Measurements from ENCODE around the gene SUGP1. TPM values are rescaled to one million over a fixed set of nuclear protein-coding genes. Genes with fewer than 3 reads are reported as not detected.

SUGP1 gene
- total RNA-seq, 6 experiments from 2014 or later = 37.7 to 47.0 (median 44.4) TPM

DNA sequence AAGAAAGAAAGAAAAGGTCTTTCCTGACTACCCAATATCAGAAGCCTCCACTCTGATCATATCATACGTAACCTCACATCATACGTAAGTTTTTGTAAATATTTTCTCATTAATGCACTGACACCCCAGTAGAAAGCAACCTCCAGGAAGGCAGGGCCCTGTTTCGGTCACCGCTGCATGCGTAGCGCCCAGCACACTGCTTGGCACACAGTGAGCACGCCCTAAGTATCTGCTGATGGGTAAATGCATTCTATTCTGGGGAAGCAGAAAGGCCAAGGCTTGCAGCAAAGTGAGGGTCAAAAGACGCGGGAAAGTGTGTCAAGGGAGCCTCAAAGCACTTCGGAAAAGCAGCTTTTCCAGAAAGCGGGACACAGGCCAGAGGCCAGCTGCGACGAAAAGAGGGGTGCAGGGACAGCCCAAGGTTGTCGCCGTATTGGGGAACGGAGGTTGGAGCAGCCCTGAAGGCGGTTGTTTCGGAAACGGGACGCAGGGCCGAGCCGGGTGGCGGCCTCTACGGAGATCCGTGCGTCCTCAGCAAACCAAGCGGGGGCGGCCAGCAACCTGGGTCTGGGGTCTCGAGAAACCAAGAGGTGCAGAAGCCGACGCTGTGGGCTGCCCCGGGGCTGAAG is 463 bp downstream of the SUGP1 start:
- H3K36me3 Mint-ChIP-seq (ENCODE audit: low read depth) = peaks cover 22% of the 10 kb centered on the region
- no peaks in the 10 kb centered on the region; the same call in none of the 2 replicates for H3K27me3 Mint-ChIP-seq (ENCODE audit: insufficient read depth)
- H3K4me1 Mint-ChIP-seq (ENCODE audit: low read depth) = peaks cover 38% of the 10 kb centered on the region
- H3K4me3 Mint-ChIP-seq = peak overlapping the region; percentile 98
- peak overlapping the region; percentile 100 for H3K27ac Mint-ChIP-seq
- H3K9me3 Mint-ChIP-seq = no peaks in the 10 kb centered on the region
- no peak for TF ChIP-seq CTCF (IDR thresholded peaks at IDR 0.05)
- no peak for DNase-seq

DNA sequence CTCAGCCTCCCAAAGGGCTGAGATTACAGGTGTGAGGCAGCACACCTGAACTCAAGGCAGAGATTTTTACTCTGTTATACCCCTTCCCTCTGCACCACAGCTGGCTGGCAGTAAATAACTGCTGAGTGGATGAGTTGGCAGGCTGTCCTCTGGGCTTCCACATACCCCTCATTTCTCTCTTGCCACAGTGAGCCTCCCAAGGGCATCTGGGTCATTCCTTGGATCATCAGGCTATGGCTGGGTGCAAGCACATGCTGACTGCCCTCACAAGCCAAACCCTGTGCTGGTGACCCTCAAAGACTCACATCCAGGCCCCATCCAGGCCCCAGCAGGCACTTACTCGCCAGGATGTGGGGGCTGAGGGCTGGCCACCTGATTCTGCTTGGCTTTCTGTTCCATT is 4.2 kb downstream of the SUGP1 start:
- TF ChIP-seq CTCF (IDR thresholded peaks at IDR 0.05) = no peak
- Mint-ChIP-seq H3K9me3 (no peaks in the 10 kb centered on the region), H3K27me3 (ENCODE audit: insufficient read depth) (peaks cover 2% of the 10 kb centered on the region; the same call in 1 of the 2 replicates), H3K36me3 (ENCODE audit: low read depth) (peaks cover 10% of the 10 kb centered on the region), H3K4me3 (no peak overlapping the region), H3K27ac (no peak overlapping the region), H3K4me1 (ENCODE audit: low read depth) (peaks cover 18% of the 10 kb centered on the region; the same call in 1 of the 2 replicates)
- DNase-seq = no peak

- Mint-ChIP-seq H3K4me1 (ENCODE audit: low read depth) (peaks cover 18% of the 10 kb centered on the region; the same call in 1 of the 2 replicates), H3K4me3 (no peak overlapping the region), H3K27ac (no peak overlapping the region), H3K36me3 (ENCODE audit: low read depth) (peaks cover 10% of the 10 kb centered on the region), H3K9me3 (no peaks in the 10 kb centered on the region), H3K27me3 (ENCODE audit: insufficient read depth) (peaks cover 4% of the 10 kb centered on the region)
- no peak for DNase-seq
- TF ChIP-seq CTCF (IDR thresholded peaks at IDR 0.05) = no peak
These were observed 4.9 kb downstream of the SUGP1 start for GRCh38 chr19:19315444-19315843.

DNA sequence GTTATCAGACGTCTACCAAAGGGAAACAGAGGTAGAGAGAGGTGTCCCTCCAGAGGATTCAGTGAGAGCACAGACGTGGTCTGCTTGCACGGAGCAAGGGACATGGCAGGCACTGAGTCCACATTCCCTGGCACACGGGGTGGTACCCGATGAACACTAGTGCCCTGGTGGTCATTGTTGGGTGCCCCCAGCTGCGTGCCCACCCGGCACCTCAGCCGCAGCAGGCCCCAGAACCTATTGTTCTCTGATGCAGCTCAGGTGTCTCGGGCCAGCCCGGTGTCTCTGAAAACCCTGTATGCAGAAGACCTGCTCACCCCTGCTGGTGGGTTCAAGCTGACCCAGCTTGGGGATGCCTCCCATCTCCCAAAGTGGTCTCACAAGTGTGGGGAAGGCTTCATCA is 11.9 kb downstream of the SUGP1 start:
- no peaks in the 10 kb centered on the region for H3K9me3 Mint-ChIP-seq
- H3K27ac Mint-ChIP-seq = no peak overlapping the region
- no peak for DNase-seq
- no peaks in the 10 kb centered on the region for H3K4me1 Mint-ChIP-seq (ENCODE audit: low read depth)
- peaks cover 9% of the 10 kb centered on the region; the same call in 1 of the 2 replicates for H3K36me3 Mint-ChIP-seq (ENCODE audit: low read depth)
- no peak for TF ChIP-seq CTCF (IDR thresholded peaks at IDR 0.05)
- H3K4me3 Mint-ChIP-seq = no peak overlapping the region
- peaks cover 4% of the 10 kb centered on the region for H3K27me3 Mint-ChIP-seq (ENCODE audit: insufficient read depth)

GRCh38 chr19:19306191-19306590 is 14.1 kb downstream of the SUGP1 start:
- Mint-ChIP-seq H3K4me3 (no peak overlapping the region), H3K27ac (no peak overlapping the region), H3K9me3 (no peaks in the 10 kb centered on the region), H3K36me3 (ENCODE audit: low read depth) (peaks cover 14% of the 10 kb centered on the region; the same call in 1 of the 2 replicates), H3K4me1 (ENCODE audit: low read depth) (no peaks in the 10 kb centered on the region), H3K27me3 (ENCODE audit: insufficient read depth) (peaks cover 2% of the 10 kb centered on the region; the same call in 1 of the 2 replicates)
- TF ChIP-seq CTCF (IDR thresholded peaks at IDR 0.05) = no peak
- DNase-seq = no peak
